NOMO-1 (cell line): ENCODE results near the gene PDIA3.
"Not testable (repeated sequence)": the region's sequence is repeated elsewhere in the genome, so short reads cannot be mapped to it uniquely, and the experiment has no call there.

ENCODE experiments used
- DNase-seq, 2 experiments: peaks; one replicate each; lab custom pipeline; 2025; ENCODE audit not compliant: unreplicated experiment in 2 of 2; lab: John Stamatoyannopoulos, UW

The PDIA3 gene

DNA sequence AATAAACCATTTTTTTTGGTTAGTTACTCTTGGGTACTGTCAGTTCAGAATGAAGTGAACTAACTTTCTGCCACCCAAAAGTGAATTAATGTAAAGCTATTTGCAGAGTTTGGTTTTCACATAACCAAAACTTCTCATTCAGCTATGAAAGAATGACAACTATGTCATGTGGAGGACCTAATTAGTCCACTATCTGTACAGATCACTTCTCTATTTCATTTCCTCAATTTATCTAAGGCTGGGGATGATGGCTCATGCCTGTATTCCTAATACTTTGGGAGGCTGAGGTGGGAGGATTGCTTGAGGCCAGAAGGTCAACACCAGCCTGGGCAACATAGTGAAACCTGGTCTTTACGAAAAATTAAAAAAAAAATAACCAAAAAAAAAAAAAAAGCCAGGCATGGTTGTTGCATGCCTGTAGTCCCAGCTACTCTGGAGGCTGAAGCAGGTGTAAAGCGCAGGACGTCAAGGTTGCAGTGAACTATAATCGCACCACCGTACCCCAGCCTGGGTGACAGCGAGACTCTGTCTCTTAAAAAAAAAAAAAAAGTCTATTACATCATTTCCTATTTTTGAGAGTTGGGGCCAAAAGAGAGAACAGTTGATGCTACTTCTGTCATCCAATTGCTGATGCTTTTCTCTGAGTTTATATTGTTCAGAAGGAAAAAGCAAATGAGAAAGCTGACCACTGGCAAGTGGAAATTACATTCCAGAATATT, 62.9 kb downstream of the PDIA3 start:
- DNase-seq, result peak; percentile 24 to 82

- DNase-seq, result not testable (repeated sequence)
These were observed 68.8 kb downstream of the PDIA3 start for GRCh38 chr15:43815064-43815463.

- DNase-seq, result no peak
These were observed 75.3 kb downstream of the PDIA3 start for GRCh38 chr15:43821505-43821904.
